ENCODE measurements around the gene MOGAT3.

DNA sequence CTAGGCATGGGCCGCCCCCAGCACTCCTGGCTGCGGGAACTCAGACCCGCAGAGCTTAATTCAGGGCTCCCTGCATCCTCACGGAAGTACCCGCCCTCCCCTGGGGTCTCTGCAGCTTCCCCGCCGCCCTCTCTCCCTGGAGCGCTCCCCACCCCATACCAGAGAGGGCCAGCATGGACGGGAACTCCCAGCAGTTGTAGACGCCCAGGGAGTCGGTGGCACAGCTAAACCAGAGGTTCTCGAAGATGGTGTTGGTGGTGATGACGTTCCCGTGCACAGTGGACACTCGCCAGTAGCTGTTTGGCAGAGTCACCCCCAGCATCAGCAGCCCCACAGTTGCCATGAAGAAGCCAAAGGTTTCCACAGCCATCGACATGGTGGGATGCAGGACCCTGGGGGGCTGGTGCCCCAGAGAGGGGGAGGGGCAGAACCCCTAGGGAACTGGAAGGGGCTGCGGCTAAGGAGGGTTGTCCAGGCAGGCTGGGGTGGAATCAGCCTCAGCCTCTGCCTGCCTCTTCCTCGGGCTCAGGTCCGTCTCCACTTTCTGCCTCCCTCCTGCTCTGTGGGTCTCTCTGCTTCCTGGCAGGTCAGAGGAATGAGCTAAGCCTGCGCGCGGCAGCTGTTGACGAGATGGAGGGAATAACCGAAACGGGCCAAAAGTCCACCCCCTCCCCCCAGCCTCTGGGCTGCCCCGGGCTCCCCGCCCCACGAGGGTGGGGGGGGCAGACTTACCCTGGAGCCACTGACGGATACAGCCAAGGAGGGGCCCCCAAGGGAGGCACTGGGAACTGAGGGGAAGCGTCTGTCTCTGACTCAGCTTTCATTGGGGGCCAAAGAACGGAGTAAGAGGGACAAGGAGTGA is 36.6 kb upstream of the MOGAT3 start, which contains the start of gene CLDN15:
- TF ChIP-seq POLR2A (IDR thresholded peaks at IDR 0.05; ENCODE audit: low read depth, low read length) (no peak), POLR2AphosphoS5 (IDR thresholded peaks at IDR 0.05; ENCODE audit: low read depth, low read length) (no peak)
